Stimulated activated CD8-positive, alpha-beta memory T cell treated with anti-CD3 and anti-CD28 coated beads, Interleukin-4, amount 100 ng/mL, for 48 hours (primary cell): Measurements from ENCODE around the gene KCTD6.
A peak's percentile ranks its signal among the peaks of the same experiment; 100 is the strongest.

Source experiments
- DNase-seq: peaks from one replicate; pipeline ENCODE4 v3.0.0-alpha.2; 2020

The KCTD6 gene

DNA sequence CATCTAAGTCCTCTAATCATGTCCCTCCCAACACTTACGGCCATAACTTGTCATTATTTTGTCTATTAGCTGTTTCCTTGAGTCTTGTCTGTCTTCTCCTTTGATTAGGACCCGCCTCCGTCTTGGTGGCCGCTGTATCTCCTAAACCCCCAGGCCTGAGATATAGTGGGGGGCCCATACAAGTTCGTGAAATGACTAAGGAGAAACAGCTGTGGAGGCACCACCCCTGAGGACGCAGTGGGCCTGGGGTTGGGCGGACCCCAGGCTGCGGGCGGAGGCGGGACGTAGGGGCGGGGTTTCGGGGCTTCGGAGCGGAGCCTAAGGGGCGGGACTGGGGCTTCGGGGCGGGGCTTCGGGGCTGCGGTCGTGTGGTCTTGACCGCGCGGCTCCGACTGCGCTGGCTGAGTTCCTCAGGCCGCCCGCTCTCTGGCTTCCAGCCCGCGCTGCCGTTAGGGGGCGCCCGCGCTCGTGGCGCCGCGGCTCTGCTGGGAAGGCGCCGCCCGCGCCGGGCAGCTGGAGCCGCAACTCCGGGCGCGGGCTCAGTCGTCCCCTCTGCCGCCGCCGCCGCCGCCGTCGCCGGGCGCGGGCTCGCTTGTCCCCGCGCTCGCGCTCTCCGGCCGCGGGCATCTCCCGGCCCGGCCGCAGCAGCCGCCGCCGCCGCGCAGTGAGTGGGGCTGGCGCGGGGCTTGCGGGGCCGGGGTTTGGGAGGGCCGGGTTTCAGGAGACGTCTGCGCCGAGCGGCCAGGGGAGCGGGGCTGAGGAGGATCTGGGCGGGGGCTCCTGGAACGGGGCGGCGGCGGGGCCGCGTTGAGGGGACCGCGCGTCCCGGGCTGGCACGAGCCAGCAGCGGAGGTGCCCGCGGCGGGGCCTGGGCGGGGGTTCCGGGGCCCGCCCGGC lies at the start of gene KCTD6:
Gene KCTD6, plus strand, starts transcription at position 591 of the 897 bp plus-strand sequence. CDS start 6,660 bp downstream, outside the sequence.
- DNase-seq, result peak; percentile 91

GRCh38 chr3:58452176-58452575 lies 39.7 kb upstream of the KCTD6 start:
- no peak for DNase-seq

GRCh38 chr3:58459160-58459559 lies 32.7 kb upstream of the KCTD6 start:
- no peak for DNase-seq

GRCh38 chr3:58462829-58463180 lies 29.1 kb upstream of the KCTD6 start:
- DNase-seq, result no peak

GRCh38 chr3:58463181-58463941 lies 28.5 kb upstream of the KCTD6 start:
- peak; percentile 86 for DNase-seq

GRCh38 chr3:58463942-58464271 lies 28.0 kb upstream of the KCTD6 start:
- no peak for DNase-seq

GRCh38 chr3:58464866-58465265 lies 27.0 kb upstream of the KCTD6 start:
- DNase-seq, result peak; percentile 32

DNA sequence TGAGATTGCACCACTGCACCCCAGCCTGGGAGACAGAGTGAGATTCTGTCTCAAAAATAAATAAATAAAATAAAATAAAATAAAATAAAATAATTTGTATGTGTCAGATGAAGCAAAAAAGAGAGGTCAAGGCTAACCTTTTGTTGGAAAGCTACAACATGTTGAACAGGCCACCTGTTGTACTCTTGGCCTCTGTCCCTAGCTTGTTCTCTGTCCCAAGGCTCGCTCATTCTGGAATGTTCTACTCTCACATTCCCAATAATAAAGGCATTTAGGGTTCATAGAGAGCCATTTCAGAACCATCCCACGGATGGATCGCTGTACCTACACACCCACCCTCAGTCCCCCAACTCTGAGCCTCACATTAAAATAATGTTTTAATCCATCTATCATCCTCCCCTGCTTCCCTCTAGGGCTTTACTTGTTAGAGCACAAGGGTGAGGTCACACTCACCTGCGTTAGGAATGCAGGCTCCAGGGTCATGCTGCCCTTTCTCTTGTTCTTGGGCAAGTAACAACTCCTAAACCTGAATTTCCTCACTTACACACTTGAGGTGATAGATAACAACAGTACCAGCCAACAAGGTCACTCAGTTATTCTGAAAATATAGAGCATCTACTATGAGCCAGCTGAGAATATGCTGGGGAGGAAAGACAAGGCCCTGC lies 24.9 kb upstream of the KCTD6 start:
- DNase-seq, result no peak

DNA sequence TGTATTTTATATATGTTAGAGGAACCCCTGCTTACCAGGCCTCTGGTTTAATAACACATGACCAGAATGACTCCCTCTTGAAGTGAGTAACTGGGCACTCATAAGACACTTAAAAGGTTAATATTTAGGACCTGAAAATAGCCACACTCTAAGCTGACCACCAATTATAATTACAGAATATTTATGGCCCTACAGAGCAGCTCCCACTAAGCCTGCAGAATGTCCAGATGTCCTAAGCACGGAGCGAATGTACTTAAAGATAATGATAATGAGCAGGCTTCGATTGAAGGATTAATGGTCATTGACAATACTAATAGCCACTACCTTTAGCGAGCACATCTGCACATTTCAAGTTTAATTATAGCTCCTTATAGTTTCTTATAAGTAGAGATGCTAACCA lies 22.8 kb upstream of the KCTD6 start:
- no peak for DNase-seq

- DNase-seq, result no peak
Observed at GRCh38 chr3:58470363-58471024, 21.4 kb upstream of the KCTD6 start.

- DNase-seq, result peak; percentile 69
Observed at GRCh38 chr3:58471025-58471887, 20.6 kb upstream of the KCTD6 start.

GRCh38 chr3:58473275-58473674 lies 18.6 kb upstream of the KCTD6 start:
- no peak for DNase-seq

DNA sequence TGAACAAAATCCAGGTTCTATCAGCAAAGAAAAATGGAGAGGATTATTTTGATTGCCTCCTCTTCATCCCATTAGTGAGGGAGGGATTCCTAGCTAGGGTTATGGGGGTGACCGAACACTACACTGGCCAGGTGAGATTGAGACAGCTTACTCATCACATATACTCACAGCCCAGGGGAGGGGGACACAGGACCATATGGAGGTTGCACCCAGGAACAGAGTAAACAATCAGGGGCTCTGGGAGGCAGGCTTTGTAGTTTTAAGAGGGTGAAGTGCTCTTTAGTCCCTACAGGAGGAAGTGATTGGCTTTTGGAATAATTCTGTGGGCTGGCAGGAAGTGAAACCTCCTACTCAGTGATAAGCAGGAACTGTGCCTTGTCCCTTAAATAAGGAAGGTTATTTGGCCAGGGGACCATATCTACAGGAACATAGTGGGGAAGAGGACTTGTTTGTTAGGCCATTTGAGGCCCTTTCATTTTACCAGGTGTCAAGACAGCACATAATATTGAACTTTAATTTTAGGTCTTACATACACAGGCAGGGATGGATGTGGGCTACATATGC lies 17.5 kb upstream of the KCTD6 start:
- DNase-seq, result no peak

- no peak for DNase-seq
Observed at GRCh38 chr3:58474967-58475578, 16.8 kb upstream of the KCTD6 start.

- no peak for DNase-seq
Observed at GRCh38 chr3:58478781-58479180, 13.1 kb upstream of the KCTD6 start.

DNA sequence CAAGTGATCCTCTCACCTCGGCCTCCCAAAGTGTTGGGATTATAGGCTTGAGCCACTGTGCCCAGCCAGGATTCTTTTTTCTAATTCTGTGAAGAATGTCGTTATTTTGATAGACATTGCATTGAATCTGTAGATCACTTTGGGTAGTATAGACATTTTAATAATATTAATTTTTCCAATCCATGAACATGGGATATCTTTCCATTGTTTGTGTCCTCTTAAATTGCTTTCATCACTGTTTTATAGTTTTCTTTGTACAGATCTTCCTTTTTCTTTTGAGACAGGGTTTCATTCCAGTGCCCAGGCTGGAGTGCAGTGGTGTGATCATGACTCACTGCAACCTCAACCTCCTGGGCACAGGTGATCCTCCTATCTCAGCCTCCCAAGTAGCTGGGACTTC lies 11.6 kb upstream of the KCTD6 start:
- DNase-seq, result no peak

- DNase-seq, result no peak
Observed at GRCh38 chr3:58482917-58483636, 8.8 kb upstream of the KCTD6 start.

- DNase-seq, result no peak
Observed at GRCh38 chr3:58484045-58484721, 7.7 kb upstream of the KCTD6 start.

DNA sequence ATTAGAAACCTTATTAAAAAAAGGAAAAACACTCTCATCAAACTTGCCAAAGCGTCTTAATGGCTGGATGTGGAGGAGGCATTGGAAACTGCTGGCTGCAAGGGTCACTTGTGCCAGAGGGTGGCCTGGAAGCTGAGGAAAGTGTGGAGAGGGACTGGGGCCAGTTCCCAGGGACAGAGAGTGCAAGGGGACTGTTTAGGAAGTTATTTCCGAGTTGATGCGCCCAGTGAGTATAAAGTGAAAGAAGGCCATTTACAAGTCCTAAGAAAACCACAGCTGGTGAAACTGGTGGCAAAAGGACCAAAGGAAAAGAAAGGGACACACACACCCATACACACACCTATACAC lies 7.2 kb upstream of the KCTD6 start:
- DNase-seq, result no peak

DNA sequence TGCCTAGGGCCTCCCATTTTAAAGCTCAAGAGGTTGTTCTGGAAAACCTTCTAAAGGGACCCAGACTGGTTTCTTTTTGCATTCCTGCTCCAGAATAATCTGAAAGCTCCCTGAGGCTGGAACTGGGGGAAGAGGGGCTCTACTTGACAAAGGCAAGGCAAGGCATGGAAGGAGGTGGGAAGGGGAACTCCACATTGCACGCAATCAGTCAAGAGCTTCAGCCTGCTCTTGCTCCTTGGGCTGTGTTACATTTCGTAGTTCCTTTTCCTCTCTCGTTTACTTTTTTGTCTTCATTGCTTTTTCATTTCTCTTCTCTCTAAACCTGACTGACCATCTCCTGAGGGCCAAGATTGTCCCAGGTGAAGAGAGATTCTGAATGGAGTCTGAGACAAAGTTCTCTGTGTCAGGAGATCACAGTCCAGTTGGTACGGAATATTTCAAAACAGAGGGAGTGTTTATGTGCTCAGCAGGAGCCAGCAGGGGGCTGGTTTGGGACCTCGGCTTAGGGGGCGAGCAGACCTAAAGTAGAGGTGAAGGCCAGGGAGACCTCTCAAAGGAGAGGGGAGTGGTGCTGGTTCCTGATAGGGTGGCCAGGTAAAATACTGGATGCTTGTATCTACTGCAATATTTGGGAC lies 6.0 kb upstream of the KCTD6 start:
- DNase-seq, result no peak
